Measurements from ENCODE around the gene SLC22A3.

Gene SLC22A3

DNA sequence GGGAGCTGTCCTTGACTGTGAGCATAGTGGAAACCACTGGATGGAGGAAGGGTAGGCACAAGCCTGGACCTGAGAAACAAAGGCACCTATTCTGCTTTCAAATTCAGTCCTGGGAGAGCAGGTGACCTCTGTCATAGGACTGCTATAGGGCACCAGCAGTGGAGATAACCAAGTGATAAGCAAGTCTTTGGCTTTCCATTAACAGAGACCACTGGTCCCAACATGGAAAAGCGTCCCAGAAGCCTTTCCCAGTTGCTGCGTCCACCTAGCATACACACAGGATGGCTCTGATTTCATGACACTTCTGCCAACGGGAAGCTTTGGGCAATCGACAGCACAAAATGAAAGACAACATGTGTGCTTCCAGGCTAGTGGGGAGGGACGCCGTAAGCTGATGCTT lies 8.9 kb downstream of the SLC22A3 start:
- Histone ChIP-seq H3K36me3 (no peaks in the 10 kb centered on the region), H3K4me3 (ENCODE audit: low read depth in 1 of 2, low read length in 1 of 2) (no peak overlapping the region), H3K27me3 (peaks cover 9% of the 10 kb centered on the region), H3K27ac (no peak overlapping the region), H3K9me3 (no peaks in the 10 kb centered on the region), H3K4me1 (ENCODE audit: control insufficient read depth in 1 of 2, insufficient read depth in 1 of 2, low read depth in 1 of 2, low read length in 1 of 2) (no peaks in the 10 kb centered on the region)
- TF ChIP-seq, protein P1, sequence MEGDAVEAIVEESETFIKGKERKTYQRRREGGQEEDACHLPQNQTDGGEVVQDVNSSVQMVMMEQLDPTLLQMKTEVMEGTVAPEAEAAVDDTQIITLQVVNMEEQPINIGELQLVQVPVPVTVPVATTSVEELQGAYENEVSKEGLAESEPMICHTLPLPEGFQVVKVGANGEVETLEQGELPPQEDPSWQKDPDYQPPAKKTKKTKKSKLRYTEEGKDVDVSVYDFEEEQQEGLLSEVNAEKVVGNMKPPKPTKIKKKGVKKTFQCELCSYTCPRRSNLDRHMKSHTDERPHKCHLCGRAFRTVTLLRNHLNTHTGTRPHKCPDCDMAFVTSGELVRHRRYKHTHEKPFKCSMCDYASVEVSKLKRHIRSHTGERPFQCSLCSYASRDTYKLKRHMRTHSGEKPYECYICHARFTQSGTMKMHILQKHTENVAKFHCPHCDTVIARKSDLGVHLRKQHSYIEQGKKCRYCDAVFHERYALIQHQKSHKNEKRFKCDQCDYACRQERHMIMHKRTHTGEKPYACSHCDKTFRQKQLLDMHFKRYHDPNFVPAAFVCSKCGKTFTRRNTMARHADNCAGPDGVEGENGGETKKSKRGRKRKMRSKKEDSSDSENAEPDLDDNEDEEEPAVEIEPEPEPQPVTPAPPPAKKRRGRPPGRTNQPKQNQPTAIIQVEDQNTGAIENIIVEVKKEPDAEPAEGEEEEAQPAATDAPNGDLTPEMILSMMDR (IDR thresholded peaks at IDR 0.05): no peak

DNA sequence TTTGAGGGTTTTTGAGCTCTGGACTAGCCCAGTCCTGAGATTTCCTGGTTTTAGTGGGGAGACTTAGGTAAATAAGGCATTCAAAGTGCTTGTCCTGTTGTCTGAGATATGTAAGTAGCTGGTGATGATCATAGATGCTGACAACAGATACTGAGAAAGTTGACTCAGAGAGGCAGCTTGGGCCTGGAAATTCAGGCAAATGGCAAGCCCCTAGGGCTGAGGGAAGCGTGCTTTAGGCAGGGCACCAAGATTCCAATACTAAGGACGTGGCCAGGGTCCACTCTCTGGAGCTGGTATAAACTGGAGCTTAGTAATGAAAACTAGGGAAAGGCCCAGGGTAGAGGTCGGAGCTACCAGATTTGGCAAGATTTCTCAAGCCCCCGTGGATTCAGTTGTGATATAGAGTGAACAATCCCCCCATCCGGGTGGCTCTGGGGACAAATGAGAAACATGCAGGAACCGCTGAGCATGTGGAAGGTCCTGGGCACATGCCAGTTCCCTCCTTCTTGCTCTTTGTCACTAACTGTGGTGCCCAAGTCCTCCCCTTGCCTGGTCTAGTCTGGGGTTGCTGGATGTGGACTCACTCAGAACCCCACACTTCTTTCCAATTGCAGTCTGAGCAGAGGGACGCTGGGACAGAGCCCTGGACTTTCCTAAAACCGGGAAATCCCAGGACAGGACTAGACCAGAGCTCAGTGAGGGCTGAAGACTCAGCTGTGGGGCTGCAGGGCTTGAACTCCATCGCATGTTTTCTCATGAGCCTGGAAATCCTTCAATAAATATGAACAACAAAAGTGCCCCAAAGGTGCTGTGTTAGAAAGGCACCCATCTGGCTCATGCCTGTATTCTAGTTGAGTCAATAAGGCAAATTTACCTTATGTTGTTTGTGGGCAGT lies 10.3 kb downstream of the SLC22A3 start:
- no peak overlapping the region for H3K27ac ChIP-seq

DNA sequence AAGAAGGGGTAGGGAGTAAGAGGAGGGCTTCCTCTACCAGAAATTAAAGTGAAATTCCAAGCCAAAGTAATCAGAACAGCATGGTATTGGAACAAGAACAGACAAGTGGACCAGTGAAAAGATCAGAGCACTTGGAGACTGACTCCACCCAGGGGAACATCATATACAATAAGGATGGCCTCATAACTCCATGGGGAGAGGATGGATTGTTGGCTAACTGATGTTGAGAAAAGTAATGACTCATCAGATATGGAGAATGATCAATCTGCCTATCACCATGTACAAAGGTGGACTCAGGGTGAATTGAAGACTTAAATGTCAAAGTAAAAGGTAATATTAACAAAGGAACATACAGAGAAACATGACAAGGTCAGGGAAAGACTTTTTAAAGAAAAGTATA lies 12.8 kb downstream of the SLC22A3 start:
- Histone ChIP-seq H3K4me3 (ENCODE audit: low read depth in 1 of 2, low read length in 1 of 2) (no peak overlapping the region), H3K4me1 (ENCODE audit: control insufficient read depth in 1 of 2, insufficient read depth in 1 of 2, low read depth in 1 of 2, low read length in 1 of 2) (no peaks in the 10 kb centered on the region), H3K9me3 (no peaks in the 10 kb centered on the region), H3K36me3 (no peaks in the 10 kb centered on the region), H3K27ac (no peak overlapping the region), H3K27me3 (no peaks in the 10 kb centered on the region)
- TF ChIP-seq, protein P1 (IDR thresholded peaks at IDR 0.05): no peak

More for the DNA sequence above, 10.3 kb downstream of the SLC22A3 start:
- TF ChIP-seq, protein P1 (IDR thresholded peaks at IDR 0.05): no peak
- Histone ChIP-seq H3K36me3 (no peaks in the 10 kb centered on the region), H3K4me3 (ENCODE audit: low read depth in 1 of 2, low read length in 1 of 2) (no peak overlapping the region), H3K4me1 (ENCODE audit: control insufficient read depth in 1 of 2, insufficient read depth in 1 of 2, low read depth in 1 of 2, low read length in 1 of 2) (no peaks in the 10 kb centered on the region), H3K27me3 (no peaks in the 10 kb centered on the region), H3K9me3 (no peaks in the 10 kb centered on the region)

DNA sequence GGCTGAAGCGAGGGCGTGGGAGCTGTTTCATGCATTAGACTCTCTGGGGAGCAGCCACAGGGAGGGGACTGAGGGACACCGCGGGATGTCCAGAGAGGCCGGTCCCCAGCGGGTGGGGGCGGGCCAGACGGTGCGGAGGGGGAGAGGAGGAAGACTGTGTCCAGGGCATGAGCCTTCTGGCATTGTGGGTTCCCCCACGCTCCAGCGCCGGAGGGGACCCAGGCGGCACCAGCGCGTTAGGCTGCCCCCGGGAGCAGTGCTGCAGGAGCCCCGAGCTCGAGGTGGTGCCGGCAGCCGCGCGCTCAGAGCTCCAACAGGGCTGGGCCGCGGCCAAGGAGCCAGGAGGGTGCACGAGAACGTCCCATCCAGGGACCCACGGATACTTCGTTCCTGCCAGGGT lies 14.4 kb downstream of the SLC22A3 start:
- Histone ChIP-seq H3K27ac (no peak overlapping the region), H3K27me3 (no peaks in the 10 kb centered on the region), H3K4me3 (ENCODE audit: low read depth in 1 of 2, low read length in 1 of 2) (no peak overlapping the region), H3K36me3 (no peaks in the 10 kb centered on the region), H3K4me1 (ENCODE audit: control insufficient read depth in 1 of 2, insufficient read depth in 1 of 2, low read depth in 1 of 2, low read length in 1 of 2) (no peaks in the 10 kb centered on the region), H3K9me3 (no peaks in the 10 kb centered on the region)
- TF ChIP-seq, protein P1 (IDR thresholded peaks at IDR 0.05): no peak

DNA sequence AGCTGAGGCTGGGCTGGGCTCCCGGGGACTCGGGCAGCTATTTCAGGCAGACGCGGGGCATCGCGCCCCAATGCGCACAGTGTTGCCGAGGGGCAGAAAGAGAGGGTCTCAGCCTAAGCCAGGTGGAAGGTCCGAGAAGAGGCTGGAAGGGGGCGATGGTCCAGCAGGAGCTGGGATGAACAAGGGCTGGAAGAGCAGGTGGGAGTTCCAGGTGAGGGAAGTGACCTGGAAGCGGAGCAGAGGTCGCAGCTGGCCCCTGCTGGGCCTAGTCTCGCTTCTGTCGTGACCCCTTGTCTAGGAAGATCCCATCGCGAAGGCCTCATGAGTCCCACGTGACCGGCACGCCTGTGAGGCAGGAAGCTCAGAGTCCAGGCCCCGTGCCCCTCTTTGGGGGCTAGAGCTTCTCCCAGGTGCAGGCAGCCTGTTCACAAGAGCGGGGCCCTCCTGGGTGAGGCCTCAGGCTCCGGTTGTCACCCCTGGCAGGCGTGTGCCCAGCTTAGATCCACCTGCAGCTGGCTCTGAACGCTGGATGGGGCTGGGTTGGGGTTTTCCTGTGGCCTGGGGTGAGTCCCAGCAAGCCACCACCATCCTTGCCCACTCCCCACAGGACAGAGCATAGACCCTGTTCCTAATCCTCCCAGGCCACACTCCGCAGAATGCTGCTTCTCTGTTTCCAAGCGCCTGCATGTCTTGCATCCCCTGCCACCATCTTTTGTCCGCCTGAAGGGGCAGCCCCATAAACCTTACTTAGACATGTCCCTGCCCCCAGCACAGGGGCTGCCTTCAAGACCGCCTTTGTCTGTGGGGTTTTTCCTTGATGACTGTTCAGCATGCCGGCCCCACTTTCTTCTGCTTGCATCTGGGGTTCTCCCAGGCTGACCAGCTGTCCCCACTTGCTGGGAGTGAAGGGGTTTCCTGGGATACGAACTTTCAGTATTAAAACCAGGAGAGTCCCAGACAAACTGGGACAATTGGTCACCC lies 15.1 kb downstream of the SLC22A3 start:
- H3K36me3 ChIP-seq: no peaks in the 10 kb centered on the region
- TF ChIP-seq, protein P1 (IDR thresholded peaks at IDR 0.05): no peak
- H3K27me3 ChIP-seq: no peaks in the 10 kb centered on the region
- H3K9me3 ChIP-seq: no peaks in the 10 kb centered on the region
- no peak overlapping the region for H3K27ac ChIP-seq
- no peaks in the 10 kb centered on the region for H3K4me1 ChIP-seq (ENCODE audit: control insufficient read depth in 1 of 2, insufficient read depth in 1 of 2, low read depth in 1 of 2, low read length in 1 of 2)
- H3K4me3 ChIP-seq (ENCODE audit: low read depth in 1 of 2, low read length in 1 of 2): no peak overlapping the region

Measured in neutrophil (primary cell).